HTR-8/SVneo (cell line): ENCODE measurements around the gene WSCD1.

Source experiments
- DNase-seq: peaks from one replicate; pipeline ENCODE4 v3.0.0; 2011; ENCODE audit warnings: low spot score, mixed read lengths; ENCODE audit not compliant: insufficient read length
- FAIRE-seq: peaks from 2 replicates; lab custom pipeline; 2011; peaks lifted over from hg19 to GRCh38; lab: Jason Lieb, UNC

Gene WSCD1

GRCh38 chr17:6082335-6082734, 12.2 kb downstream of the WSCD1 start:
- FAIRE-seq, result no peak
- no peak for DNase-seq

GRCh38 chr17:6084311-6085161, 14.4 kb downstream of the WSCD1 start:
- DNase-seq, result no peak
- FAIRE-seq, result no peak

GRCh38 chr17:6085812-6086211, 15.6 kb downstream of the WSCD1 start:
- DNase-seq (no peak), FAIRE-seq (no peak)

- DNase-seq, result no peak
- FAIRE-seq, result no peak
These were observed 16.6 kb downstream of the WSCD1 start for GRCh38 chr17:6086603-6087400.

GRCh38 chr17:6088141-6088540, 18.0 kb downstream of the WSCD1 start:
- FAIRE-seq (no peak), DNase-seq (no peak)

- DNase-seq (no peak), FAIRE-seq (no peak)
These were observed 20.1 kb downstream of the WSCD1 start for GRCh38 chr17:6090253-6090652.

- no peak for DNase-seq
- FAIRE-seq, result no peak
These were observed 22.2 kb downstream of the WSCD1 start for GRCh38 chr17:6092182-6092902.

- FAIRE-seq (no peak), DNase-seq (no peak)
These were observed 22.8 kb downstream of the WSCD1 start for GRCh38 chr17:6092903-6093468.

GRCh38 chr17:6094453-6094852, 24.3 kb downstream of the WSCD1 start:
- FAIRE-seq (no peak), DNase-seq (no peak)

- DNase-seq (no peak), FAIRE-seq (no peak)
These were observed 24.7 kb downstream of the WSCD1 start for GRCh38 chr17:6094926-6095325.

GRCh38 chr17:6095501-6095900, 25.3 kb downstream of the WSCD1 start:
- no peak for DNase-seq
- no peak for FAIRE-seq

GRCh38 chr17:6096201-6097004, 26.2 kb downstream of the WSCD1 start:
- no peak for DNase-seq
- no peak for FAIRE-seq

- no peak for FAIRE-seq
- no peak for DNase-seq
These were observed 26.8 kb downstream of the WSCD1 start for GRCh38 chr17:6097005-6097279.

- no peak for DNase-seq
These were observed 28.1 kb downstream of the WSCD1 start for GRCh38 chr17:6098050-6098822.

GRCh38 chr17:6098823-6099180, 28.6 kb downstream of the WSCD1 start:
- DNase-seq, result no peak
- FAIRE-seq, result no peak

More at GRCh38 chr17:6098050-6098822, 28.1 kb downstream of the WSCD1 start:
- no peak for FAIRE-seq

GRCh38 chr17:6099492-6099891, 29.3 kb downstream of the WSCD1 start:
- FAIRE-seq (no peak), DNase-seq (no peak)

- FAIRE-seq (no peak), DNase-seq (no peak)
These were observed 30.0 kb downstream of the WSCD1 start for GRCh38 chr17:6100146-6100545.

- no peak for FAIRE-seq
These were observed 30.8 kb downstream of the WSCD1 start for GRCh38 chr17:6100891-6101500.

GRCh38 chr17:6101706-6102105, 31.5 kb downstream of the WSCD1 start:
- DNase-seq (no peak), FAIRE-seq (no peak)

More at GRCh38 chr17:6100891-6101500, 30.8 kb downstream of the WSCD1 start:
- DNase-seq, result no peak
